ENCODE measurements around the gene ENKUR.

DNA sequence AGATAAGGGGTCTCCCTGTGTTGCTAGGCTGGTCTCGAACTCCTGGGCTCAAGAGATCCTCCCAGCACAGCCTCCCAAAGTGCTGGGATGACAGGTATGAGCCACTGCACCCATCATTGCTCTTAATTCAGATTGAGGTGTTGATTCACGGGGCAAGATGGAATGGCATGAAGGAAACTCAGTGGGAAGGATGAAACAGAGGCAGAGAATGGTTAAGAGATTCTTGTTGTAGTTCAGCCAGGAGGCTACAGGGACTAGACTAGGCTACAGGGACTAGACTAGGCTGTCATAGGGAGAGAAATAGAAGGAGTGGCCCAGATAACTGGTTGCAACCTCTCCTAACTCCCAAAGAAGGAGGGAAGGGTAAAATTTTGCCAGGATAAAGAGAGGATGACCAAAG is 48.4 kb upstream of the ENKUR start:
- TF ChIP-seq POLR2AphosphoS5 (IDR thresholded peaks at IDR 0.05; ENCODE audit: low read depth, low read length) (no peak), POLR2A (IDR thresholded peaks at IDR 0.05; ENCODE audit: low read depth, low read length) (no peak), TAF1 (IDR thresholded peaks at IDR 0.05; ENCODE audit: borderline replicate concordance, low read depth, low read length) (no peak)

Data from GM12892 (cell line).